Retinal pigment epithelial cell (primary cell): Measurements from ENCODE around the gene FMNL2.

Source experiments
- DNase-seq: peaks from one replicate; pipeline ENCODE4 v3.0.0-alpha.2; 2010; ENCODE audit warnings: low read depth
- H3K4me3 ChIP-seq: 2 replicates; pipeline ENCODE4 v1.5.1; 2011; ENCODE audit warnings: mild to moderate bottlenecking, low read length, control low read depth, moderate library complexity
- CTCF ChIP-seq: conservative IDR thresholded peaks from 2 replicates; pipeline ENCODE4 v1.5.1; 2011; ENCODE audit warnings: low read depth, low read length, control low read depth, inconsistent platforms

The FMNL2 gene

GRCh38 chr2:152611458-152612231 is 276.7 kb downstream of the FMNL2 start:
- DNase-seq = no peak
- no peak for TF ChIP-seq CTCF
- no peak overlapping the region for H3K4me3 ChIP-seq

- no peak for DNase-seq
- TF ChIP-seq CTCF = no peak
- H3K4me3 ChIP-seq = no peak overlapping the region
Observed at GRCh38 chr2:152613235-152613634, 278.3 kb downstream of the FMNL2 start.

- no peak overlapping the region for H3K4me3 ChIP-seq
- no peak for TF ChIP-seq CTCF
- DNase-seq = no peak
Observed at GRCh38 chr2:152615177-152615576, 280.2 kb downstream of the FMNL2 start.

GRCh38 chr2:152617456-152618192 is 282.6 kb downstream of the FMNL2 start:
- no peak for DNase-seq
- no peak overlapping the region for H3K4me3 ChIP-seq
- no peak for TF ChIP-seq CTCF

GRCh38 chr2:152618193-152618564 is 283.2 kb downstream of the FMNL2 start:
- DNase-seq = peak; percentile 10
- no peak for TF ChIP-seq CTCF
- H3K4me3 ChIP-seq = no peak overlapping the region

- H3K4me3 ChIP-seq = no peak overlapping the region
- no peak for DNase-seq
- TF ChIP-seq CTCF = no peak
Observed at GRCh38 chr2:152620208-152620607, 285.2 kb downstream of the FMNL2 start.

GRCh38 chr2:152620985-152621384 is 286.0 kb downstream of the FMNL2 start:
- TF ChIP-seq CTCF = no peak
- no peak for DNase-seq
- no peak overlapping the region for H3K4me3 ChIP-seq
